Esophagus muscularis mucosa (tissue), 4 donors: Measurements from ENCODE around the gene EFHC1. TPM values are rescaled to one million over a fixed set of nuclear protein-coding genes. Genes with fewer than 3 reads are reported as not detected.

ENCODE experiments used
- DNase-seq: peaks from one replicate; pipeline ENCODE4 v3.0.0-alpha.2; 2017; ENCODE audit errors: extremely low spot score
- H3K27ac ChIP-seq, 4 donors: fragments of 200-600 bp; sonication (generic); replicated peaks in 1 of 4; 1 replicate in 3 of 4; 2 replicates in 1 of 4; pipeline ENCODE4 v1.5.1; 2016 to 2019; ENCODE audit warnings: mild to moderate bottlenecking in 1 of 4
- H3K27me3 ChIP-seq, 4 donors: fragments of 200-600 bp; sonication (generic); one replicate each; pipeline versions ENCODE4 v1.5.1 to v1.6.0; 2016 to 2019
- H3K36me3 ChIP-seq, 4 donors: fragments of 200-600 bp; sonication (generic); one replicate each; pipeline ENCODE4 v1.5.1; 2016 to 2019
- H3K4me1 ChIP-seq, 4 donors: fragments of 200-600 bp; sonication (generic); one replicate each; pipeline ENCODE4 v1.5.1; 2016 to 2019
- H3K4me3 ChIP-seq, 4 donors: fragments of 200-600 bp; sonication (generic); 1 replicate in 2 of 4; 2 replicates in 2 of 4; pipeline ENCODE4 v1.5.1; 2016 to 2019; ENCODE audit warnings: mild to moderate bottlenecking in 4 of 4, moderate library complexity in 1 of 4
- H3K9me3 ChIP-seq, 4 donors: fragments of 200-600 bp; sonication (generic); 1 replicate in 3 of 4; 2 replicates in 1 of 4; pipeline ENCODE4 v1.5.1; 2016 to 2019
- CTCF ChIP-seq, 3 experiments: fragments of 200-600 bp in 2 of 3; fragments of 450-650 bp in 1 of 3; sonication (generic) in 2 of 3; IDR thresholded peaks; one replicate each; pipeline ENCODE4 v1.5.1; 2017 to 2019; ENCODE audit warnings: antibody characterized with exemption in 3 of 3, mild to moderate bottlenecking in 2 of 3, moderate library complexity in 1 of 3
- EP300 ChIP-seq: sonication (generic); formaldehyde crosslinking; IDR thresholded peaks from one replicate; pipeline ENCODE4 v1.6.1; 2017; ENCODE audit warnings: antibody characterized with exemption
- POLR2A ChIP-seq: fragments of 450-650 bp; IDR thresholded peaks from one replicate; pipeline ENCODE4 v1.6.1; 2017; ENCODE audit warnings: antibody characterized with exemption, moderate library complexity, mild to moderate bottlenecking, low read depth
- POLR2AphosphoS5 ChIP-seq, 2 donors: sonication (generic); formaldehyde crosslinking; IDR thresholded peaks; one replicate each; pipeline ENCODE4 v1.6.1; 2017; ENCODE audit warnings: antibody characterized with exemption in 2 of 2
- WGBS: methylation state at CpG from one replicate; pipeline ENCODE4 v1.1.5; 2018; 5-methylcytosine and 5-hydroxymethylcytosine counted together
- intact Hi-C: fragments of 100-400 bp; cut with DNase I; formaldehyde crosslinking; loops from one replicate; pipeline ENCODE4 v1.15.1; 2023
- total RNA-seq, 4 donors: library from RNA; depleted of rRNA; stranded (reverse); fragments of >200 nt; gene quantifications; one replicate each; pipeline versions ENCODE4 v1.1.0 to v1.2.1, GENCODE V29; 2016

Gene EFHC1
- total RNA-seq, 4 donors from 2014 or later, result 7.5 to 21.2 (median 10.2) TPM

- TF ChIP-seq POLR2AphosphoS5 (IDR thresholded peaks at IDR 0.05) (no peak), CTCF (IDR thresholded peaks at IDR 0.05) (no peak), EP300 (no peak), POLR2A (no peak)
- H3K4me1 ChIP-seq, result peaks cover 62 to 90% (median 78%) of the 10 kb centered on the region in 4 donors
Observed at GRCh38 chr6:52566201-52566600, 146.1 kb downstream of the EFHC1 start.

GRCh38 chr6:52566853-52567279 is 146.7 kb downstream of the EFHC1 start:
- H3K27ac ChIP-seq, result peak overlapping the region in 3 of 4 donors; percentile 33 to 55 (median 53)
- intact Hi-C loops, result no loop called here
- no peaks in the 10 kb centered on the region for H3K27me3 ChIP-seq
- TF ChIP-seq POLR2A (no peak), POLR2AphosphoS5 (IDR thresholded peaks at IDR 0.05) (peak; percentile 6 to 53)
- no peaks in the 10 kb centered on the region for H3K36me3 ChIP-seq
- peaks cover 67 to 95% (median 85%) of the 10 kb centered on the region in 4 donors for H3K4me1 ChIP-seq
- no peak for DNase-seq
- no peaks in the 10 kb centered on the region for H3K9me3 ChIP-seq
- no peak overlapping the region for H3K4me3 ChIP-seq
- WGBS, result 78% methylated on average over 3 of the region's 3 CpGs

More at GRCh38 chr6:52566201-52566600, 146.1 kb downstream of the EFHC1 start:
- intact Hi-C loops, result no loop called here
- peak overlapping the region; percentile 3 to 45 (median 21) for H3K27ac ChIP-seq
- no peak overlapping the region for H3K4me3 ChIP-seq
- DNase-seq, result no peak
- 87% methylated on average over 2 of the region's 2 CpGs for WGBS
- H3K36me3 ChIP-seq, result no peaks in the 10 kb centered on the region
- no peaks in the 10 kb centered on the region for H3K27me3 ChIP-seq
- H3K9me3 ChIP-seq, result no peaks in the 10 kb centered on the region

GRCh38 chr6:52568320-52568719 is 148.2 kb downstream of the EFHC1 start:
- 60% methylated on average over 4 of the region's 4 CpGs for WGBS
- intact Hi-C loops, result no loop called here
- Histone ChIP-seq H3K27me3 (no peaks in the 10 kb centered on the region), H3K27ac (peak overlapping the region; percentile 33 to 63 (median 54)), H3K9me3 (no peaks in the 10 kb centered on the region), H3K4me3 (no peak overlapping the region), H3K4me1 (peaks cover 76 to 98% (median 92%) of the 10 kb centered on the region in 4 donors), H3K36me3 (no peaks in the 10 kb centered on the region)
- peak; percentile 15 to 49 for TF ChIP-seq POLR2AphosphoS5 (IDR thresholded peaks at IDR 0.05)
- TF ChIP-seq EP300, result no peak
- DNase-seq, result no peak

- Histone ChIP-seq H3K27ac (peak overlapping the region; percentile 63 to 100 (median 82)), H3K9me3 (no peaks in the 10 kb centered on the region), H3K4me3 (peak overlapping the region in 2 of 4 donors; percentile 17 to 24), H3K36me3 (no peaks in the 10 kb centered on the region), H3K4me1 (peaks cover 96 to 100% (median 98%) of the 10 kb centered on the region in 4 donors), H3K27me3 (no peaks in the 10 kb centered on the region)
- TF ChIP-seq CTCF (IDR thresholded peaks at IDR 0.05) (no peak), POLR2AphosphoS5 (IDR thresholded peaks at IDR 0.05) (peak in 1 of 2 donors; percentile 26), EP300 (no peak)
- WGBS, result 41% methylated on average over 8 of the region's 8 CpGs
- intact Hi-C loops, result loop anchor here (10.0 kb wide), 1 partner anchor 285 kb away; the partner anchor contains the start of gene MCM3
- no peak for DNase-seq
Observed at GRCh38 chr6:52570291-52570700, 150.2 kb downstream of the EFHC1 start.

- intact Hi-C loops, result loop anchor here (10.0 kb wide), 1 partner anchor 286 kb away; the partner anchor contains the start of gene MCM3
- Histone ChIP-seq H3K4me1 (peaks cover 97 to 100% (median 100%) of the 10 kb centered on the region in 4 donors), H3K9me3 (no peaks in the 10 kb centered on the region), H3K4me3 (peak overlapping the region in 1 of 4 donors; percentile 3), H3K27ac (peak overlapping the region; percentile 63 to 100 (median 82)), H3K27me3 (no peaks in the 10 kb centered on the region), H3K36me3 (no peaks in the 10 kb centered on the region)
- no peak for DNase-seq
- TF ChIP-seq CTCF (IDR thresholded peaks at IDR 0.05), result no peak
- no peak for TF ChIP-seq POLR2A
- TF ChIP-seq POLR2AphosphoS5 (IDR thresholded peaks at IDR 0.05), result no peak
- TF ChIP-seq EP300, result no peak
- WGBS, result 73% methylated on average over 10 of the region's 10 CpGs
Observed at GRCh38 chr6:52571099-52571755, 151.1 kb downstream of the EFHC1 start.
